Caco-2 (cell line): ENCODE measurements around the gene PTK7. TPM values are rescaled to one million over a fixed set of nuclear protein-coding genes. Genes with fewer than 3 reads are reported as not detected.

ENCODE experiments used
- BruUV-seq: library from RNA; stranded (reverse); fragments of 400-500 nt; replicated peaks from 2 replicates; lab custom pipeline; 2021; lab: Mats Ljungman, UMichigan
- CTCF ChIA-PET: fragments of 300-600 bp; sonication (Branson Sonifier 250); formaldehyde crosslinking; loops from one replicate; lab custom pipeline; 2022; ENCODE audit warnings: antibody characterized with exemption; lab: Charles Lee
- POLR2A ChIA-PET: fragments of 300-600 bp; sonication (Branson Sonifier 250); formaldehyde crosslinking; loops from one replicate; lab custom pipeline; 2022; ENCODE audit warnings: antibody characterized with exemption; lab: Charles Lee
- DNase-seq, 2 experiments: peaks; one replicate each; pipeline versions ENCODE4 v3.0.0 to v3.0.0-alpha.2; 2020 to 2022
- H3K27me3 ChIP-seq: replicated peaks from 2 replicates; pipeline ENCODE4 v1.6.0; 2011; ENCODE audit warnings: low read length; ENCODE audit not compliant: control insufficient read depth, insufficient read depth
- H3K36me3 ChIP-seq: 2 replicates; pipeline ENCODE4 v1.5.1; 2011; ENCODE audit warnings: low read length; ENCODE audit not compliant: control insufficient read depth, insufficient read depth
- H3K4me1 ChIP-seq: fragments of 250-450 bp; sonication (Bioruptor Pico); 2 replicates; pipeline ENCODE4 v1.5.1; 2020; ENCODE audit warnings: mild to moderate bottlenecking
- H3K4me3 ChIP-seq: 2 replicates; pipeline ENCODE4 v1.5.1; 2011; ENCODE audit warnings: low read depth, mild to moderate bottlenecking, control low read depth, low read length
- H3K9me3 ChIP-seq: fragments of 250-450 bp; sonication (Bioruptor Pico); 2 replicates; pipeline ENCODE4 v1.5.1; 2020; ENCODE audit warnings: mild to moderate bottlenecking, moderate library complexity
- H3K27ac Mint-ChIP-seq: one replicate; pipeline ENCODE4 v1.8.0; 2022; ENCODE audit warnings: mixed read lengths; ENCODE audit not compliant: unreplicated experiment
- H3K27me3 Mint-ChIP-seq: one replicate; pipeline ENCODE4 v1.8.0; 2022; ENCODE audit warnings: mixed read lengths; ENCODE audit not compliant: insufficient read depth, unreplicated experiment
- H3K36me3 Mint-ChIP-seq: one replicate; pipeline ENCODE4 v1.8.0; 2022; ENCODE audit warnings: mild to moderate bottlenecking, mixed read lengths; ENCODE audit not compliant: insufficient read depth, unreplicated experiment
- H3K4me1 Mint-ChIP-seq: one replicate; pipeline ENCODE4 v1.8.0; 2022; ENCODE audit warnings: low read depth, mixed read lengths; ENCODE audit not compliant: unreplicated experiment
- H3K4me3 Mint-ChIP-seq: one replicate; pipeline ENCODE4 v1.8.0; 2022; ENCODE audit warnings: mild to moderate bottlenecking, moderate library complexity, mixed read lengths; ENCODE audit not compliant: unreplicated experiment
- H3K9me3 Mint-ChIP-seq: one replicate; pipeline ENCODE4 v1.8.0; 2022; ENCODE audit warnings: mixed read lengths; ENCODE audit not compliant: unreplicated experiment
- intact Hi-C: fragments of 100-400 bp; cut with micrococcal nuclease; formaldehyde crosslinking; loops from one replicate; pipeline ENCODE4 v1.10.0; 2022; ENCODE audit not compliant: unreplicated experiment
- total RNA-seq: library from RNA; stranded (reverse); gene quantifications from 2 replicates; pipeline ENCODE4 v1.2.3, GENCODE V29; 2022
- TF ChIP-seq, protein P1 (sequence below), 2 experiments: fragments of 200-600 bp in 1 of 2; IDR thresholded peaks; 1 replicate in 1 of 2; 2 replicates in 1 of 2; pipeline versions ENCODE4 v1.5.1 to v1.8.0; 2011 to 2022; ENCODE audit warnings: antibody characterized with exemption in 1 of 2, control low read depth in 1 of 2, inconsistent platforms in 1 of 2, low read depth in 1 of 2, low read length in 1 of 2, mild to moderate bottlenecking in 1 of 2, moderate library complexity in 1 of 2; ENCODE audit not compliant: insufficient read depth in 1 of 2, severe bottlenecking in 1 of 2, unreplicated experiment in 1 of 2

Gene PTK7
- total RNA-seq, 1 experiment from 2014 or later = 180 TPM

DNA sequence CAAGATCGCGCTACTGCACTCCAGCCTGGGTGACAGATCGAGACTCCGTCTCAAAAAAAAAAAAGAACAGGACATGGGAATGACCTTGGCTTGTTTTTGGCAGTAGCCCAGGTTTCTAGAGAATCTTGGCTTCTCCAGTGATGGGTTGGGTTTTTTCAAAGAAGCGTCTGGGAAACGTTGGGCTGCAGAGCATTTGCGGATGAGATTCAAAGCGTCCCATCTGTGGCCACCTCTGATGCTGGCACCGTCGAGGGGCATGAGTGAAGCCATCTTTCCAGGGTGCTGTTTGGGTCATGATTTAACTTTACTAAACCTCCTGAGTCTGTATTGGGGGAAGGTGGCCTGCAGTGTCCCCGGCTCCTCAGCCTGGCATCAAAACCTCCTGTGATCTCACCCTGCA, 51.8 kb downstream of the PTK7 start:
- no TSS peak for BruUV-seq
- CTCF ChIA-PET = interaction anchor here (0.7 kb wide), 1 partner anchor 31 kb away, joined by 3 read pairs; no protein-coding TSS in a partner anchor

DNA sequence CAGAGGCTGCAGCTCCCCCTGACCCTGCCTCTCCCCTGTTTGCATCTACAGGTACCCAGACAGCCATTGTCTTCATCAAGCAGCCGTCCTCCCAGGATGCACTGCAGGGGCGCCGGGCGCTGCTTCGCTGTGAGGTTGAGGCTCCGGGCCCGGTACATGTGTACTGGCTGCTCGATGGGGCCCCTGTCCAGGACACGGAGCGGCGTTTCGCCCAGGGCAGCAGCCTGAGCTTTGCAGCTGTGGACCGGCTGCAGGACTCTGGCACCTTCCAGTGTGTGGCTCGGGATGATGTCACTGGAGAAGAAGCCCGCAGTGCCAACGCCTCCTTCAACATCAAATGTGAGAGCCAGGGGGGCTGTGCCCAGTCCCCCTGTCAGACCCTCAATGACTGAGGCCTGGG, 52.8 kb downstream of the PTK7 start:
- CTCF ChIA-PET = no interaction called here

More for the DNA sequence above, 51.8 kb downstream of the PTK7 start:
- H3K4me3 Mint-ChIP-seq = no peak overlapping the region
- H3K9me3 ChIP-seq = no peaks in the 10 kb centered on the region
- H3K36me3 Mint-ChIP-seq = peaks cover 23% of the 10 kb centered on the region
- H3K4me3 ChIP-seq = no peak overlapping the region
- intact Hi-C loops = no loop called here
- POLR2A ChIA-PET = no interaction called here
- TF ChIP-seq, protein P1, sequence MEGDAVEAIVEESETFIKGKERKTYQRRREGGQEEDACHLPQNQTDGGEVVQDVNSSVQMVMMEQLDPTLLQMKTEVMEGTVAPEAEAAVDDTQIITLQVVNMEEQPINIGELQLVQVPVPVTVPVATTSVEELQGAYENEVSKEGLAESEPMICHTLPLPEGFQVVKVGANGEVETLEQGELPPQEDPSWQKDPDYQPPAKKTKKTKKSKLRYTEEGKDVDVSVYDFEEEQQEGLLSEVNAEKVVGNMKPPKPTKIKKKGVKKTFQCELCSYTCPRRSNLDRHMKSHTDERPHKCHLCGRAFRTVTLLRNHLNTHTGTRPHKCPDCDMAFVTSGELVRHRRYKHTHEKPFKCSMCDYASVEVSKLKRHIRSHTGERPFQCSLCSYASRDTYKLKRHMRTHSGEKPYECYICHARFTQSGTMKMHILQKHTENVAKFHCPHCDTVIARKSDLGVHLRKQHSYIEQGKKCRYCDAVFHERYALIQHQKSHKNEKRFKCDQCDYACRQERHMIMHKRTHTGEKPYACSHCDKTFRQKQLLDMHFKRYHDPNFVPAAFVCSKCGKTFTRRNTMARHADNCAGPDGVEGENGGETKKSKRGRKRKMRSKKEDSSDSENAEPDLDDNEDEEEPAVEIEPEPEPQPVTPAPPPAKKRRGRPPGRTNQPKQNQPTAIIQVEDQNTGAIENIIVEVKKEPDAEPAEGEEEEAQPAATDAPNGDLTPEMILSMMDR (IDR thresholded peaks at IDR 0.05; ENCODE audit: insufficient read depth in 1 of 2, low read depth in 1 of 2, low read length in 1 of 2, severe bottlenecking in 1 of 2, unreplicated experiment in 1 of 2) = no peak
- DNase-seq = no peak
- H3K36me3 ChIP-seq = peaks cover 2% of the 10 kb centered on the region; the same call in 1 of the 2 replicates
- H3K9me3 Mint-ChIP-seq = no peaks in the 10 kb centered on the region
- no peaks in the 10 kb centered on the region for H3K27me3 Mint-ChIP-seq
- no peak overlapping the region for H3K27ac Mint-ChIP-seq
- H3K4me1 ChIP-seq = no peaks in the 10 kb centered on the region
- H3K27me3 ChIP-seq = no peaks in the 10 kb centered on the region
- no peaks in the 10 kb centered on the region for H3K4me1 Mint-ChIP-seq

DNA sequence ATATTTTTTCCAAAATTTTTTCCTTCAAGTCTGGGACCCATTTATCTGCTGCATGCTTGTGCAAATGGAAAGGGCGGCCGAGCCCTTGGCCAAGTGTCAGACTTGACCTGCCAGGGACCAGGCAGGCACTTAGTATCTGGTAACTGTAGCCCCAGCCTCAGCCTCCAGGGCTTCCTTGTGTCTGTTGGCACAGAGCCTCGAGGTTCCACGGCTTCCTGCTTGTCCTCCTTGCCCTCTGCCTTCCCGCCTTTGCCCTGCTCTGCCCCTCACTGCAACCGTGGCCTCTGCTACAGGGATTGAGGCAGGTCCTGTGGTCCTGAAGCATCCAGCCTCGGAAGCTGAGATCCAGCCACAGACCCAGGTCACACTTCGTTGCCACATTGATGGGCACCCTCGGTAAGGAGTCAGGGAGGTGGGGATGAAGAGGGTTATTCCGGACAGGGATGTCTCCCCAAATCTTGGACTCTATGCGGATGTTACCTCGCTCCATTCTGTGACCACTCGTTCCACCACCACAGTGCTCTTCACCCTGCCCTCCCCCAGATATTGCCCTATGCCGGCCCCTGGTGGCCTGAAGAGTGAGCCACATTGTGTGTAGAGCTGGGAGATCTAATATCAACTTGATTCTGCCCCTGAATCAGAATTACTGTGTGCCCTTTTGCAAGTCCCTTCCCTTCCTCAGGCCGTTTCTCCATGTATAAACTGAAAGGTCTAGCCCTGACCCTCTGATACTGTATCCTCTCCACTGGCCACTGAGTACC, 53.5 kb downstream of the PTK7 start:
- Mint-ChIP-seq H3K9me3 (no peaks in the 10 kb centered on the region), H3K4me1 (no peaks in the 10 kb centered on the region), H3K4me3 (no peak overlapping the region), H3K27me3 (no peaks in the 10 kb centered on the region), H3K36me3 (peaks cover 27% of the 10 kb centered on the region), H3K27ac (peak overlapping the region; percentile 30)
- intact Hi-C loops = loop anchor here (1.0 kb wide), 1 partner anchor 59 kb away; no protein-coding TSS in a partner anchor
- ChIA-PET POLR2A (no interaction called here), CTCF (interaction anchor here (0.6 to 1.0 kb wide), 5 partner anchors 40 to 115 kb away, joined by 3 to 4 read pairs (median 3); partner anchors contain the start of genes KLC4, KLHDC3 and MRPL2)
- Histone ChIP-seq H3K4me1 (no peaks in the 10 kb centered on the region), H3K36me3 (peaks cover 2% of the 10 kb centered on the region; the same call in 1 of the 2 replicates), H3K9me3 (no peaks in the 10 kb centered on the region), H3K4me3 (no peak overlapping the region), H3K27me3 (no peaks in the 10 kb centered on the region)
- BruUV-seq = no TSS peak
- peak in 1 of 2 experiments; percentile 44 for DNase-seq
- TF ChIP-seq, protein P1 (IDR thresholded peaks at IDR 0.05; ENCODE audit: insufficient read depth in 1 of 2, low read depth in 1 of 2, low read length in 1 of 2, severe bottlenecking in 1 of 2, unreplicated experiment in 1 of 2) = peak; percentile 50 to 68

More for the DNA sequence above, 52.8 kb downstream of the PTK7 start:
- Histone ChIP-seq H3K9me3 (no peaks in the 10 kb centered on the region), H3K36me3 (peaks cover 2% of the 10 kb centered on the region; the same call in 1 of the 2 replicates), H3K4me3 (no peak overlapping the region), H3K4me1 (no peaks in the 10 kb centered on the region), H3K27me3 (no peaks in the 10 kb centered on the region)
- H3K36me3 Mint-ChIP-seq = peaks cover 25% of the 10 kb centered on the region
- no peaks in the 10 kb centered on the region for H3K27me3 Mint-ChIP-seq
- TF ChIP-seq, protein P1 (IDR thresholded peaks at IDR 0.05; ENCODE audit: insufficient read depth in 1 of 2, low read depth in 1 of 2, low read length in 1 of 2, severe bottlenecking in 1 of 2, unreplicated experiment in 1 of 2) = no peak
- no peak overlapping the region for H3K27ac Mint-ChIP-seq
- BruUV-seq = no TSS peak
- no peak for DNase-seq
- H3K9me3 Mint-ChIP-seq = no peaks in the 10 kb centered on the region
- no peak overlapping the region for H3K4me3 Mint-ChIP-seq
- POLR2A ChIA-PET = no interaction called here
- intact Hi-C loops = no loop called here
- H3K4me1 Mint-ChIP-seq = no peaks in the 10 kb centered on the region
